HG03108 (cell line): ENCODE measurements around the gene FNIP2.

Source experiments
- ATAC-seq: cut with Tn5 transposase; IDR thresholded peaks from one replicate; pipeline ENCODE4 v1.9.1; 2021; ENCODE audit warnings: moderate library complexity; ENCODE audit not compliant: unreplicated experiment

The FNIP2 gene

GRCh38 chr4:158760866-158761265 lies 8.0 kb upstream of the FNIP2 start:
- ATAC-seq = no peak

GRCh38 chr4:158762553-158762952 lies 6.3 kb upstream of the FNIP2 start:
- ATAC-seq = no peak

DNA sequence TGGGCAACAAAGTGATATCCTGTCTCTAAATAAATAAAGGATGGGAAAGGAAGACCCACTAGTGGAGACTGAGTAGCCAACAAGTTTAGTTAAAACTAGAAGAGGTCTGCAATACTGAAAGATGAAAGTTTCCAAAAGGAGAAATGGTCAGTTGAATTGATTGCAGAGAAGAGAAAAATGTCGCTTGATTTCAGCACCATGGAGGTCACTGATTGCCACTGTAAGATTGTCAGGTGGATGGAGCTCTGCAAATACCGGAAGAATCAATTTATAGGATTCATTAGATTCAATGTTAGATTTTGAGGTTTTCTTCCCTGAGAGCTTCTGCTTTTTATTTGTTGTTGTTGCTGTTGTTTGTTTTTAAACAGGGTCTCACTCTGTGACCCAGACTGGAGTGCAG lies 5.4 kb upstream of the FNIP2 start:
- no peak for ATAC-seq

DNA sequence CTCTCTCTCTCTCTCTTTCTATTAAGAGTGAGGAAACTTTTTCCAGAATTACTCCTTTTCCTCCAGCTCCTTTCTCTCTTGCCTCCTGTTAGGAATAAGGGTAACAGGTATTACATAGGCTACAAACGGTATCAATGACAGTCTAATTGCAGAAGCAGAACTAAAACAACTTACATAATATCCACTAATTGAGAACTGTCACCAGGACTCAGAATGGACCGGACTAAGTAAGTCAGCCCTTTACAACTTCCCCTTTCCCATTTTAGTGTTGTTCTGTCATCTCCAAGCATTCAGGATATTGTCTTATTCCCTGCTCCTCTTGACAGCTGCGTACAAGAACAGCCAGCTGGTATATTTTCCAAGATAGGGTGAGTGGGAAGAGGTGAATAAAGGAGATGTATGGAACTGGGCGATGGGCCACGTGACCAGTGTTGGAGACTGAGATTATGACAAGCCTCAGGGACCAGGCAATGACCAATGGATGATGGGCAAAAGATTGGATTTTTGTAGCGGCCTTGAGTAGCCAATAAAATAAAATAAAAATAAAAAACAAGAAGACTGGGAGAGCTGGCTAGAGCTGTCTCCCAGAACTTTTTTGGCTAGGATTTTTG lies 2.3 kb upstream of the FNIP2 start:
- no peak for ATAC-seq

DNA sequence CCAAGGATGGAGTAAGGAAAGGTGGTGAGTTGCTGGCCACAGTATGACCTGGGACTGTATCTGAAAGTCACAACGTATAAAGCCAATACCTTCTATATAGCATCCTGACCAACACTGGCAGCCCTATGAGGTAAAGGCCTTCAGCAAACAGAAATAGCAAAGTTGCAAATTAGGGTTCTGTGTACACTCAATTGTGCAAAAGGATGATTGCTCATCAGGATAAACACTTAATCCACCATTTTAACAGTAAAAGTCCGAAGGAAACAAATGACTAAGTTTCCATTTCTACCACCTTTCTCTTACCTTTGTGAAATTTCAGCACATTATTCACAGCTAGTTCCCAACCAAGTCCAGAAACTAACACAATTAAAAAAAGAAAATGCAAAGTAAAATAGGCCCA lies 1.4 kb upstream of the FNIP2 start:
- ATAC-seq = no peak

DNA sequence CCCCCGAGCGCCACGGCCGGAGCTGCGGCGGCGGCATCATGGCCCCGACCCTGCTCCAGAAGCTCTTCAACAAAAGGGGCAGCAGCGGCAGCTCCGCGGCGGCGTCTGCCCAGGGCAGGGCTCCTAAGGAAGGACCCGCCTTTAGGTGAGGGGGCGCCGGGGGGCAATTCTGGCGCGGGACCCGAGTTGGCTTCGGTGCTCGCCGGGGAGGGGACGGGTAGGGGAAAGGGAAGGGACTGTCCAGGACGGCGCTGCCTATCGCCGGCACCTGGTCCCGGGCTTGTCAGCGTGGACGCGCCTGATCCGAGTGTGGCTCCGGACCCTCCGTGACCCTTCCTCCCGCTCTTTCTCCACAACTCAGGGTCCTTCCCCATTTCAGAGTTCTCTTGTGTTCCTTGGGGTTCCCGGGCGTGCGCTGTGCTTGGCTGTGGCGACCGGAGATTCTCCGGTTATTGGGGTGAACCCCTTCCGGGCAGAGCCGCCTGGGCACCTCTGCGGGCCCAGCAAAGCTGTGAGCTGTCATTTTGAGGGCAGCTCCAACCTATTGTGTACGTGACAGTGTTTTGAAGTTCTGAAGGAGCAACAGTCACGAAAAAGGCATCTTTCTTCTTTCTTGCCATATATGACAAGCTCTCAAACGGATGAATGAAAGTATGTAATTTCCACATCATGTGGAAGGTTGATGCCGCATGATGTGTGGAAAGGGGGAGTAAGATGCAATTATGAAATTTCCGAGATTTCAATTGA lies 522 bp downstream of the FNIP2 start:
- peak; percentile 29 for ATAC-seq

DNA sequence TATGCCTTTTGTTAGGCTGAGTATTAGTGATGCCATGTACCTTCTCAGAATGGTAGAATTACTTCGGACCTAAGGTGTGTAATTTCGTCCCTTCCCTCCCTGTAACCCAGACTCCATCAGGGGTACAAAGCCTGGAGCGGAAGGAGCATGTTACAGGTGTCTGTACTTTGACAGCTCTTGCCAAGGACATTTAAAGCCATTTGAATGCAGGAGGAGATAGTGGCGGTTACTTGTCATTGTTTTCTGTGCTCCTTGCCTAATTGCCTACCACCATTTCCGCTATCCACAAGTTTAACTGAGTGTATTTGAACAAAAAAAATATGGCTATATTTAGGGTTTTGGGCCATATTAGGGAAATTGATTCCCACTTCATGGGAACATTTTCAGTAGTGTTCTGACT lies 1.8 kb downstream of the FNIP2 start:
- ATAC-seq = no peak

GRCh38 chr4:158771776-158772175 lies 3.0 kb downstream of the FNIP2 start:
- ATAC-seq = no peak

GRCh38 chr4:158775091-158775651 lies 6.3 kb downstream of the FNIP2 start:
- no peak for ATAC-seq

DNA sequence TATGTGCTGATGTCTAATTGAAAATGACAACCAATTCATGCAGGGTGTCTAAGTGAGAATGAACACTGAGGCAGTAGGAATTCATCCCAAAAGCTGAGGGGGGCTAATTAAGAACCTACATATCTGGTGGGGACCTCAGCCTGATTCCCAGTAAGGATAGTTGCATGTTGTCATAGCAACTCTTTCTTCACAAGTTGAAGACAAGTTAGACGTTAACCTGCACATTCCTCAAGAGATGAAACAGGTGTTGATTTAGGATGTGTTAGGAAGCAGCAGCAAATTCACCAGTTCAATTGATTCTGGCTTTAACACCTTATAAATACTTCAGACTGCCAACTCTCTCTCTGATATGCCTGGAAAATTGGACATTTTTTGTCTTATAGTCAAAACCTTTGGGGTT lies 7.3 kb downstream of the FNIP2 start:
- ATAC-seq = no peak

- ATAC-seq = no peak
These were observed 8.8 kb downstream of the FNIP2 start for GRCh38 chr4:158777423-158778155.

- peak; percentile 98 for ATAC-seq
These were observed 9.4 kb downstream of the FNIP2 start for GRCh38 chr4:158778156-158778711.

- no peak for ATAC-seq
These were observed 9.9 kb downstream of the FNIP2 start for GRCh38 chr4:158778712-158779111.

DNA sequence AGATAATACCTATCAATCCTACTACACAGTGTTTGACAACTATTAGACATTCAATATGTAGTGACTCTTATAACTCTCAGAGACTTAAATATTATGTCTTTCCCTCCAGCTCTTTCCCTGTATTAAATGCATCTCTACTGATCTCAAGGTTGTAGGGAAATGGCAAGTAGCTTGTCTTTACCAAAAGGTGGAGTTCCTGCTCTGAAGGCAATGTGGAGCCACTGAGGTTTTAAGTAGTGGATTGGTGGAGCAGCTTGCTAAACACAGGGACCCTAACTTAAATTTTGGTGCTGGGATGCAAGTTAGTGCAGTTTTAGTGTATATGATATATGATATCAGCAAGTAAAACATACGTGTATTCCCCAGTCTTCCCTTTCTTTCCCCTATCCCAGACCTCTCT lies 13.1 kb downstream of the FNIP2 start:
- no peak for ATAC-seq

- peak; percentile 34 for ATAC-seq
These were observed 13.9 kb downstream of the FNIP2 start for GRCh38 chr4:158782551-158783360.

DNA sequence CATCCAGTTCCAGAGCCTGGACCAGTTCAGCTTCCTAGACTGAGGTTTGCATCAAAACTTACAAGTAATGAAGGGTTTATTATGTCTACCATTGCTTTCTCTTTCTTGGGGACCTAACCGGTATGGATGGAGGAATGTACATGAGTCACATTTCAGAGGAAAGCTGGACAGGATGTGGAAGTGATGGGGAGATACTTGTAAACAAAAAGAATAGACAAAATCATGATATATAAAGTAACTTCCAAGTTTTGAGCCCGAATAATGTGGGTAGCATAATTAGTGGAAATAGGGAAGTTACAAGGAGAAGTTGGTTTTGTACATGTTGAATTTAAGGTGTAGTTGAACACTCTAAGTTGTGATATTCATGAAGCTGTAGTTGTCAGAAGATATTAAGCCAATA lies 15.0 kb downstream of the FNIP2 start:
- no peak for ATAC-seq

- no peak for ATAC-seq
These were observed 16.9 kb downstream of the FNIP2 start for GRCh38 chr4:158785718-158786117.

- no peak for ATAC-seq
These were observed 17.3 kb downstream of the FNIP2 start for GRCh38 chr4:158786121-158786601.

- ATAC-seq = no peak
These were observed 18.1 kb downstream of the FNIP2 start for GRCh38 chr4:158786955-158787354.

- no peak for ATAC-seq
These were observed 19.1 kb downstream of the FNIP2 start for GRCh38 chr4:158787709-158788475.
